HL-60 (cell line): Measurements from ENCODE around the gene KCTD13.

Experiments used
- CTCF ChIP-seq: IDR thresholded peaks from one replicate; pipeline ENCODE4 v1.5.1; 2011; ENCODE audit warnings: low read length, control low read depth, inconsistent platforms; ENCODE audit not compliant: insufficient read depth
- POLR2AphosphoS5 ChIP-seq: IDR thresholded peaks from 2 replicates; pipeline ENCODE4 v1.6.1; 2012; ENCODE audit warnings: low read depth
- SPI1 ChIP-seq: IDR thresholded peaks from 2 replicates; pipeline ENCODE4 v1.6.1; 2012; ENCODE audit warnings: low read depth, mild to moderate bottlenecking, borderline replicate concordance

GRCh38 chr16:29959293-29959692, 33.3 kb upstream of the KCTD13 start:
- TF ChIP-seq POLR2AphosphoS5 = no peak
- no peak for TF ChIP-seq CTCF
- no peak for TF ChIP-seq SPI1
